Measurements from ENCODE around the gene CD1B. TPM values are rescaled to one million over a fixed set of nuclear protein-coding genes. Genes with fewer than 3 reads are reported as not detected.
"Not testable (repeated sequence)": the region's sequence is repeated elsewhere in the genome, so short reads cannot be mapped to it uniquely, and the experiment has no call there.

The CD1B gene
- total RNA-seq, 1 donor from 2014 or later = not detected

DNA sequence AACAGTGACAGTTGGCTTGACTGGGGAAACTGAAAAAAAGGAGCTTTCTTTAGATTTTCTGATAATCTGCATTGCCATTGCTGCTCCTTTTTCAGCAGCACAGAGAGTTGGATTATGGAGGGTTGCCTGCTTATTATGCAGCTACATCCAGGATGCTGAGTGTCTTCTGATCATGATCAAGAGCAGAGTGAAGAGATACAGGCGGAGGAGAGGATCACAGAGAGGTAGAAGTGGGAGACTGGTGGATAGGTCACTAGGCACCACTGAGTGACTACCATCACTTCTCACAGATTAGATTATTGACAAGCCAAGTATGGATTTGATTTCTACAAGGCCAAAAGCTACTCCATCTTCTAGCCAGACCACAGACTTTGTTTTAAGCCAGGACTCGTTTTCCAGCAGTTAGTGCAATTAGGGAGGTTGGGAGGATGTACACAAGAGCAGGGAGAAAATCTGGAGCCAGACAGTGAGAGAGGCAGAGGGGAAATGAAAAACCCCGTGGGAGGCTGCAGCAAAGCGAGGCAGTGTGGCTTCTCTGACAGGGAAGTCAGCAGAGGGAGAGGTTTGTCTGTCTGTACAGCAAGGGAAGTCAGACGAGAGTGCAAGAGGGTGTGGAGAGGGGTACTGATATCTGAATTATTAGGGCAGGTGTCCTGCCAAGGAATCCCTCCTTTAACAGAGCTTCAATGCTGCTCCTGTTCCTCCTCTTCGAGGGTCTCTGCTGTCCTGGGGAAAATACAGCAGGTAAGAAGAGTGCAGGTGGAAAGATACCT lies 22.2 kb upstream of the CD1B start, which contains the start of gene CD1E:
CD1E (plus strand) TSS at position 592 of the 773 bp plus-strand sequence; CDS start at position 687, 95 bp downstream.
- no peak for DNase-seq (ENCODE audit: low read depth)
- no peak for FAIRE-seq

GRCh38 chr1:158348946-158349345 lies 17.6 kb upstream of the CD1B start:
- not testable (repeated sequence) for H3K27me3 ChIP-seq (ENCODE audit: control insufficient read depth, insufficient read depth, low read length); FAIRE-seq; H3K4me3 ChIP-seq (ENCODE audit: low read depth, low read length); H3K36me3 ChIP-seq (ENCODE audit: control insufficient read depth, insufficient read depth, low read length); DNase-seq (ENCODE audit: low read depth)

More for the DNA sequence above, 22.2 kb upstream of the CD1B start, which contains the start of gene CD1E:
- H3K4me3 ChIP-seq (ENCODE audit: low read depth, low read length) = no peak within 1 kb of the TSS
- no peaks in the 10 kb centered on the region for H3K36me3 ChIP-seq (ENCODE audit: control insufficient read depth, insufficient read depth, low read length)
- H3K27me3 ChIP-seq (ENCODE audit: control insufficient read depth, insufficient read depth, low read length) = no peaks in the 10 kb centered on the region
- no peak for TF ChIP-seq CTCF (IDR thresholded peaks at IDR 0.05; ENCODE audit: insufficient read depth, low read length, severe bottlenecking)

- not testable (repeated sequence) for H3K27me3 ChIP-seq (ENCODE audit: control insufficient read depth, insufficient read depth, low read length); H3K4me3 ChIP-seq (ENCODE audit: low read depth, low read length); FAIRE-seq; DNase-seq (ENCODE audit: low read depth); H3K36me3 ChIP-seq (ENCODE audit: control insufficient read depth, insufficient read depth, low read length)
Measured at GRCh38 chr1:158336413-158336812, 5.1 kb upstream of the CD1B start.

DNA sequence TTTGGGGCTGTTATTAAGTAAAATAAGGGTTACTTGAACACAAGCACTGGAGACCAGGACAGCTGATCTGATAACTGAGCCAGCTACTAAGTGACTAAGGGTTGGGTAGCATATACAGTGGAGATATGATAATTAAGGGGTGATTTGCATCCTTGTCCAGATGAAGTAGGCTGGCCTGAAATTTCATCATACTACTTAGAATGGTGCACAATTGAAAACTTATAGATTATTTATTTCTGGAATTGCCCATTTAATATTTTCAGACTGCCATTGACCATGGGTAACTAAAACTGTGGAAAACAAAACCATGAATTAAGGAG lies 3.8 kb upstream of the CD1B start:
- H3K36me3 ChIP-seq (ENCODE audit: control insufficient read depth, insufficient read depth, low read length) = no peaks in the 10 kb centered on the region
- FAIRE-seq = no peak
- no peak overlapping the region for H3K4me3 ChIP-seq (ENCODE audit: low read depth, low read length)
- no peak for TF ChIP-seq CTCF (IDR thresholded peaks at IDR 0.05; ENCODE audit: insufficient read depth, low read length, severe bottlenecking)
- no peak for DNase-seq (ENCODE audit: low read depth)
- H3K27me3 ChIP-seq (ENCODE audit: control insufficient read depth, insufficient read depth, low read length) = no peaks in the 10 kb centered on the region

- FAIRE-seq = no peak
- Histone ChIP-seq H3K36me3 (ENCODE audit: control insufficient read depth, insufficient read depth, low read length) (no peaks in the 10 kb centered on the region), H3K27me3 (ENCODE audit: control insufficient read depth, insufficient read depth, low read length) (no peaks in the 10 kb centered on the region), H3K4me3 (ENCODE audit: low read depth, low read length) (no peak overlapping the region)
- TF ChIP-seq CTCF (IDR thresholded peaks at IDR 0.05; ENCODE audit: insufficient read depth, low read length, severe bottlenecking) = no peak
- no peak for DNase-seq (ENCODE audit: low read depth)
Measured at GRCh38 chr1:158334526-158335212, 3.3 kb upstream of the CD1B start.

DNA sequence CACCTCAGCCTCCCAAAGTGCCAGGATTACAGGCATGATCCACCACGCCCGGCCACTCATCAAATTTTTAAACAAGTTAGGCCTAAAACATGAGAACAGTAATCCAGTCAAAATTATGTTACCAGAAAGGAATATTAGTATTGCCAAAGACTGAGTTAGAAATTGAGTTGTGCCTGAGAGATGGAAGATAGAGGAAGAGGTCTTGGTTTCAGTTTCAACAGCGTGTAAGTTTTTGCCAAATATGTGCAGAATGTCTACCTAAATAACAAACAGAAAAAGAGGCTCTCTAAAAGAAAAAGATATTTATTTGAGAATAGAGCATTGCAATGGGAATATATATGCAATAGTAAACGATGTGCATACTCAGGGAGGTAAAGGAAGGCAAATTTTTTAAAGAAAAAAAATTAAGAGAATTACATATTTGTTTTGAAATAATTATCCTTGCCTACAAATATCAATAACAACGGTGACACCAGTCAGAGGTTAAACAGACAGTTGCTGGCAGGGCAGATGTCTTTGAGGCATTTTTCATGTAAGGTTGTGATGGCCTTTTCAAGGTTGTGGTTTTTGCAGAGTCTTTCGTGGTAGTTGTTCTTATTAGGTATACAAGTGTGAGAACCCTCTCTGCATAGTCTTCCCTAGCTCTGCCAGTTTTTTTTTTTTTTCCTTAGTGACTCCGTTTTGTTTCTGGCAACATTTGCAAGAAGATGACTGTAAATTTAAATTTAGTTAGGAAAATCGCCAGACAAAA lies 2.2 kb upstream of the CD1B start:
- no peaks in the 10 kb centered on the region for H3K27me3 ChIP-seq (ENCODE audit: control insufficient read depth, insufficient read depth, low read length)
- FAIRE-seq (no peak), DNase-seq (ENCODE audit: low read depth) (no peak)
- no peak overlapping the region for H3K4me3 ChIP-seq (ENCODE audit: low read depth, low read length)
- TF ChIP-seq CTCF (IDR thresholded peaks at IDR 0.05; ENCODE audit: insufficient read depth, low read length, severe bottlenecking) = no peak
- no peaks in the 10 kb centered on the region for H3K36me3 ChIP-seq (ENCODE audit: control insufficient read depth, insufficient read depth, low read length)

All from bronchial epithelial cell (primary cell).